ENCODE measurements around the gene ISYNA1. TPM values are rescaled to one million over a fixed set of nuclear protein-coding genes. Genes with fewer than 3 reads are reported as not detected.

ISYNA1 gene
- total and polyA plus RNA-seq, 12 donors = 3.2 to 313 (median 78.7) TPM

DNA sequence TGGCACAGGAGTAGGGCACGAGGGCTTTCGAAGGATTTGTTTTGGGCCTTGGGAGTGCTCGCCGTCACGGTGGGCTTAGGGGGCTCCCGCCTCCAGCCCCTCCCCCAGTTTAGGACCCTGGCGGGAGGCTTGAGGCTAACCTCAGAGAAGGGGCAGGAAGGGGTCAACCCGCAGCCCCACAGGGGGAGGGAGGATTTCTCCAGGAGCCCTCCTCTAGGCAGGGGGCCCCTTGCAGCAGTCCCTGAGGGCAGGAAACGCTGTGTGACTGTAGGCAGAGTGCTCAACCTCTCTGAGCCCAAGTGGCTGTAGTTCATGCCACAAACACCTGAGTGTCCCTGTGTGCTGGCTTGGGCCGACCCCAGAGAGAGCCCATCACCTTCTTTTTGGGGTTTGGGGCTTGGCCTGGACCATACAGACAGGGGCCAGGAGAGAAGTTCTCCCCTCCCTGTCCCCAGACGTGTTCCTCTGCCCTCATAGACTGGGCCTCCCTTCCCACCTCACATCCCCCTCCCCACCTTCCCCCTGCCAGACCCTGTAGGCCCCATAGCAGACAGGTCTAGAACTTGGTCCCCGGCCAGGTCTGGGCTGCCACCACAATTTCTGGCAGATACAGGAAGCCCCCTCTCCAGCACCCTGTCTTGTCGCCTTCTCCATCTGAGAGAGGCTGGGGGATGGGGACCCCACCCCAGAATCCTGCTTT is 8.1 kb downstream of the ISYNA1 start:
- no peaks in the 10 kb centered on the region for H3K27me3 ChIP-seq
- peak in 4 of 7 donors; percentile 33 to 60 (median 39) for DNase-seq
- H3K9me3 ChIP-seq (replicated peaks in 1 of 3) = no peaks in the 10 kb centered on the region
- peaks cover 24 to 49% of the 10 kb centered on the region in 2 donors for H3K4me1 ChIP-seq (replicated peaks in 1 of 2)
- intact Hi-C loops (cut with DNase I) = no loop called here
- TF ChIP-seq, protein P1, sequence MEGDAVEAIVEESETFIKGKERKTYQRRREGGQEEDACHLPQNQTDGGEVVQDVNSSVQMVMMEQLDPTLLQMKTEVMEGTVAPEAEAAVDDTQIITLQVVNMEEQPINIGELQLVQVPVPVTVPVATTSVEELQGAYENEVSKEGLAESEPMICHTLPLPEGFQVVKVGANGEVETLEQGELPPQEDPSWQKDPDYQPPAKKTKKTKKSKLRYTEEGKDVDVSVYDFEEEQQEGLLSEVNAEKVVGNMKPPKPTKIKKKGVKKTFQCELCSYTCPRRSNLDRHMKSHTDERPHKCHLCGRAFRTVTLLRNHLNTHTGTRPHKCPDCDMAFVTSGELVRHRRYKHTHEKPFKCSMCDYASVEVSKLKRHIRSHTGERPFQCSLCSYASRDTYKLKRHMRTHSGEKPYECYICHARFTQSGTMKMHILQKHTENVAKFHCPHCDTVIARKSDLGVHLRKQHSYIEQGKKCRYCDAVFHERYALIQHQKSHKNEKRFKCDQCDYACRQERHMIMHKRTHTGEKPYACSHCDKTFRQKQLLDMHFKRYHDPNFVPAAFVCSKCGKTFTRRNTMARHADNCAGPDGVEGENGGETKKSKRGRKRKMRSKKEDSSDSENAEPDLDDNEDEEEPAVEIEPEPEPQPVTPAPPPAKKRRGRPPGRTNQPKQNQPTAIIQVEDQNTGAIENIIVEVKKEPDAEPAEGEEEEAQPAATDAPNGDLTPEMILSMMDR (IDR thresholded peaks at IDR 0.05) = no peak
- no peak for TF ChIP-seq POLR2A (IDR thresholded peaks at IDR 0.05)
- H3K27ac ChIP-seq = peak overlapping the region in 4 of 5 donors; percentile 40 to 81 (median 67)
- 44 to 84% (median 48%) methylated on average over 4 to 13 of the region's 13 CpGs for WGBS, 4 donors
- peak overlapping the region in 1 of 4 donors; percentile 25 for H3K4me3 ChIP-seq
- H3K36me3 ChIP-seq (replicated peaks in 1 of 2) = no peaks in the 10 kb centered on the region

DNA sequence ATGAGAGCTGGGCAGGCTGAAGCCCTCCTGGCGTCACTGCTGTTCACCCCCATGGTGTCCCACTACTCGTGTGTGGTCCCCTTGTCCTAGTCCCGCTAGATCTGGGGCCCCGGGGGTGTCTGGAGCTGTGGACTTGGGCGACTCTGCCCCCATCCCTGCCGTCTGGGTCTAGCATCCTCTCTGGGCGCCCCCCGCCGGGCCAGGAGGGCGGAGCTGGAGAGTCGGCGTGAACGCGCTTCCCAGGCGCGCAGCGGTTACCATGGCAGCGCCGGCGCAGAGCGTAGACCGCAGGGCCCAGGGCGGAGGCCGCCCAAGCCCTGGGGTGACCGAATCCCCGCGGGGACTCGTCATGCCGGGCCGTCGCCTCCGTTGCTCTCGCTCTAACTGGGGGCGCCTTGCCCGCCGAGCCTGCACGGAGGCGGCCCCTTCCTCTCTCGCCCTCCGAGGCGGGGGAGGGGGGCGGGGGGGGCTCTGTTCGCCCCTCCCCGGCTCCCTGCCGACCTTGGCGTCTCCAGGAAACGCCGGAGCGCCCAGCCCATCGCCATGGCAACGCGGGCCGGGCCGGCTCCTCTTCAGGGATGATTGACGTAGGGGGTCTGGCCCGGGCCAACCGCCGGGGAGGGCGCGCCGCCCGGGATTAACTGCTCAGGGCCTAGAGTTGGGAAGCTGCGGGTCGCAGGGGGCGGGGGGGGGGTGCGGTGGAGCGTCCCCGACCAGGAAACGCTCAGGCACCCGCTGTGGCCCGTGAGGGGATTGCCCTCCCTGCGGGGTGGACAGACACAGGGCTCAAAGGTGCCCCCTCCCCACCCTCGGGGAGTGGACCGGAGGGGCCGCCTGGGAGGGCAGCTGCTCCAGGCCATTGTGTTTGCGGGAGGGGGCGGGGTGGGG is 8.9 kb downstream of the ISYNA1 start:
- Histone ChIP-seq H3K27ac (peak overlapping the region in 4 of 5 donors; percentile 40 to 81 (median 67)), H3K9me3 (replicated peaks in 1 of 3) (no peaks in the 10 kb centered on the region), H3K4me3 (peak overlapping the region in 2 of 4 donors; percentile 16 to 25), H3K27me3 (no peaks in the 10 kb centered on the region), H3K36me3 (replicated peaks in 1 of 2) (no peaks in the 10 kb centered on the region), H3K4me1 (replicated peaks in 1 of 2) (peaks cover 24 to 49% of the 10 kb centered on the region in 2 donors)
- 3 to 7% (median 4%) methylated on average over 6 to 76 of the region's 77 CpGs; no CpG with 5 or more reads in 1 of the 4 donors for WGBS, 4 donors
- TF ChIP-seq, protein P1 (IDR thresholded peaks at IDR 0.05) = no peak
- TF ChIP-seq POLR2A (IDR thresholded peaks at IDR 0.05) = peak in 1 of 2 donors; percentile 44
- DNase-seq = peak; percentile 80 to 94 (median 85)
- intact Hi-C loops (cut with DNase I) = no loop called here

DNA sequence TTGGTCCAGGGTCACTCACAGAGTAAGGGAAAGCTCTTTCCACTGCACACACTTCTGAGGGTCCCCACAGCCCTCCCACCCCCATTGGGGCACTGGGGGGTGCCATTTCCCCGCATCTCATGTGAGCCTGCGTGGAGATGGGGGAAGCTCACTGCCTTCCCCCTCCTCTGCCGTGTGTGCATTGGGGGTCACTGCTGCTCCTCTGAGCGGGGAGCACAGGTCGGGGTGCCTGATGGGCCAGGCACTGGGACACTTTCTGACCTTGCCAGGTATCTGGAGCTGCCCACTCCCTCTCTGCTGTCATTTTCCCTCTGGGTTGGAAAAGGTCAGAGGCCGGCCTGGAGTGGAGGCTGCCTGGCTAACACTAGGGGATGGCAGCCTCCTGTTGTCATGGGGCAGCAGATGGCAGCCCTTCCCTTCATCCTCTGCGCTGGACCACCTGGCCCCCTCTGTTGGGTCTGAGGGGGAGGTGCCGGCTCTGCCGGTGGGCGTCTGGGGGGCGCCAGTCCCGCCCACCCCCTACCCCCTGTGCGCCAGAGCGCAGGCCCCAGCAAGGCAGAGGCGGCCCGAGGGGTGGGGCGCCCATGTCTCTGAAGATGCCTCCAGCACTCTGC is 9.7 kb downstream of the ISYNA1 start:
- Histone ChIP-seq H3K36me3 (replicated peaks in 1 of 2) (no peaks in the 10 kb centered on the region), H3K4me3 (no peak overlapping the region), H3K27me3 (no peaks in the 10 kb centered on the region), H3K4me1 (replicated peaks in 1 of 2) (peaks cover 24 to 48% of the 10 kb centered on the region in 2 donors), H3K9me3 (replicated peaks in 1 of 3) (no peaks in the 10 kb centered on the region), H3K27ac (peak overlapping the region in 2 of 5 donors; percentile 80 to 81)
- peak in 4 of 7 donors; percentile 7 to 42 (median 28) for DNase-seq
- WGBS, 4 donors = 57 to 83% (median 69%) methylated on average over 3 to 17 of the region's 17 CpGs
- intact Hi-C loops (cut with DNase I) = no loop called here
- TF ChIP-seq POLR2A (IDR thresholded peaks at IDR 0.05) = no peak
- TF ChIP-seq, protein P1 (IDR thresholded peaks at IDR 0.05) = no peak

DNA sequence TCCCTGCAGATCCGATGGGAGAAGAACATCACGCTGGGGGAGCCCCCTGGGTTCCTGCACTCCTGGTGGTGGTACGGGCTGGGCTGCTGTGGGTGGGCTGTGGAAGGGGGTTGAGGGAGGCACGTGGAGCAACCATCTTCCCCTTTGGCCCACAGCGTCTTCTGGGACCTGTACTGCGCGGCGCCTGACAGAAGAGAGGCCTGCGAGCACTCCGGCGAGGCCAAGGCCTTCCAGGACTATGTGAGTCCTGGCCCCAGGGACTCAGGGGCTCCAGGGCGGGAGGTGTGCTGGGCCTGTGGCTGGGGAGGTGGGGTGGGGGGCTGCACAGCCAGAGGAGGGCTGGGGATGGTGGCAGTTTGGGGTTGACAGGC is 10.2 kb downstream of the ISYNA1 start:
- Histone ChIP-seq H3K36me3 (replicated peaks in 1 of 2) (no peaks in the 10 kb centered on the region), H3K27me3 (no peaks in the 10 kb centered on the region), H3K9me3 (replicated peaks in 1 of 3) (no peaks in the 10 kb centered on the region), H3K27ac (peak overlapping the region in 1 of 5 donors; percentile 80), H3K4me1 (replicated peaks in 1 of 2) (peaks cover 23 to 43% of the 10 kb centered on the region in 2 donors), H3K4me3 (no peak overlapping the region)
- peak in 1 of 7 donors; percentile 35 for DNase-seq
- no peak for TF ChIP-seq POLR2A (IDR thresholded peaks at IDR 0.05)
- TF ChIP-seq, protein P1 (IDR thresholded peaks at IDR 0.05) = no peak
- WGBS, 4 donors = 79 to 90% (median 87%) methylated on average over 2 to 12 of the region's 12 CpGs
- intact Hi-C loops (cut with DNase I) = no loop called here

Data from adrenal gland (tissue), 12 donors.